OCI-LY1 (cell line): ENCODE results near the gene SLC26A9.

Experiments
- H2AFZ ChIP-seq: fragments of 200-600 bp; sonication (generic), shearing (Covaris generic); 2 replicates; pipeline ENCODE4 v1.6.0; 2014; ENCODE audit warnings: antibody characterized with exemption, mild to moderate bottlenecking, low read length
- H3F3A ChIP-seq: fragments of 200-600 bp; sonication (generic), shearing (Covaris generic); 2 replicates; pipeline ENCODE4 v1.6.0; 2014; ENCODE audit warnings: mild to moderate bottlenecking, antibody characterized with exemption, low read length, moderate library complexity; ENCODE audit not compliant: insufficient read depth
- H3K27ac ChIP-seq: fragments of 200-600 bp; sonication (generic); 2 replicates; pipeline ENCODE4 v1.5.1; 2014; ENCODE audit warnings: low read length, mixed run types, mild to moderate bottlenecking, low read depth; ENCODE audit not compliant: poor library complexity, severe bottlenecking
- H3K27me3 ChIP-seq: fragments of 200-600 bp; sonication (generic); 2 replicates; pipeline ENCODE4 v1.6.0; 2014; ENCODE audit warnings: antibody characterized with exemption, mild to moderate bottlenecking, low read length, moderate library complexity; ENCODE audit not compliant: insufficient read depth
- H3K36me3 ChIP-seq: fragments of 200-600 bp; sonication (generic); 2 replicates; pipeline ENCODE4 v1.6.1; 2014; ENCODE audit warnings: mild to moderate bottlenecking, antibody characterized with exemption, low read length, moderate library complexity, mixed read lengths; ENCODE audit not compliant: insufficient read depth
- H3K4me1 ChIP-seq: fragments of 200-600 bp; sonication (generic); 2 replicates; pipeline ENCODE4 v1.5.1; 2014; ENCODE audit warnings: mild to moderate bottlenecking, low read length, moderate library complexity; ENCODE audit not compliant: insufficient read depth, severe bottlenecking
- H3K4me2 ChIP-seq: fragments of 200-600 bp; sonication (generic), shearing (Covaris generic); 2 replicates; pipeline ENCODE4 v1.6.1; 2014; ENCODE audit warnings: low read length
- H3K4me3 ChIP-seq: fragments of 200-600 bp; sonication (generic); 2 replicates; pipeline ENCODE4 v1.5.1; 2014; ENCODE audit warnings: low read length, low read depth, mild to moderate bottlenecking, mixed read lengths; ENCODE audit not compliant: poor library complexity, severe bottlenecking
- H3K79me2 ChIP-seq: fragments of 200-600 bp; shearing (Covaris generic); 2 replicates; pipeline ENCODE4 v1.6.1; 2016; ENCODE audit warnings: mixed run types, low read length, mixed read lengths; ENCODE audit not compliant: insufficient read depth
- H3K9ac ChIP-seq: fragments of 200-600 bp; sonication (generic), shearing (Covaris generic); 2 replicates; pipeline ENCODE4 v1.6.1; 2014; ENCODE audit warnings: mild to moderate bottlenecking, low read length, mixed read lengths
- H3K9me2 ChIP-seq: fragments of 200-600 bp; sonication (generic), shearing (Covaris generic); 2 replicates; pipeline ENCODE4 v1.6.1; 2014; ENCODE audit warnings: low read depth, mild to moderate bottlenecking, low read length, mixed read lengths
- H3K9me3 ChIP-seq: fragments of 200-600 bp; shearing (Covaris generic); 2 replicates; pipeline ENCODE4 v1.6.1; 2014; ENCODE audit warnings: low read length, mixed read lengths
- H4K20me1 ChIP-seq: fragments of 200-600 bp; sonication (generic), shearing (Covaris generic); 2 replicates; pipeline ENCODE4 v1.6.0; 2016; ENCODE audit warnings: mild to moderate bottlenecking, low read length; ENCODE audit not compliant: insufficient read depth
- EZH2 ChIP-seq: fragments of 200-600 bp; sonication (generic), shearing (Covaris generic); IDR thresholded peaks from 2 replicates; pipeline ENCODE4 v1.8.0; 2017; ENCODE audit warnings: borderline replicate concordance, mixed run types, mild to moderate bottlenecking, antibody characterized with exemption, low read length, moderate library complexity, mixed read lengths
- TF ChIP-seq, protein P1 (sequence below): fragments of 200-600 bp; sonication (generic), shearing (Covaris generic); IDR thresholded peaks from 2 replicates; pipeline ENCODE4 v1.5.1; 2017; ENCODE audit warnings: mild to moderate bottlenecking, antibody characterized with exemption, low read length, moderate library complexity, mixed read lengths

The SLC26A9 gene

DNA sequence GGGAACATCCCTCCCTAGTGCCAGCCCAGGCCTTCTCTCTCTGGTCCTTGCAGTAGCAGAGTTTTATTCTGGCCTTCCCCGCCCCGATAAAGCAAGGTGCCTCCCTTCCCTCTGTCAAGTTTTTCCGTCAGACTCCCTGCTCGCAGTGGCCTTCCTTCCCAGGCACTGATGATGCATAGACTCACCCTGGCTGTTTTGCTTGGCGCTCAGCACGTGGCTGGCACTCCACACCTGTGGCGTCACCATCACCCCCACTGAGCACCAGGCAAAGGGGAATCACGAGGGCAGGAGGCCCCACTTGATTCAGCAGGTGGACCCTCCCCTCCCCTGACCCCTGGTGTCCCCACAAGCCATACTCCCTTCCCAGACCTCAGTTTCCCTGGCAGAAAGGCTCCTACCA lies 7.4 kb downstream of the SLC26A9 start:
- TF ChIP-seq EZH2: no peak
- TF ChIP-seq, protein P1, sequence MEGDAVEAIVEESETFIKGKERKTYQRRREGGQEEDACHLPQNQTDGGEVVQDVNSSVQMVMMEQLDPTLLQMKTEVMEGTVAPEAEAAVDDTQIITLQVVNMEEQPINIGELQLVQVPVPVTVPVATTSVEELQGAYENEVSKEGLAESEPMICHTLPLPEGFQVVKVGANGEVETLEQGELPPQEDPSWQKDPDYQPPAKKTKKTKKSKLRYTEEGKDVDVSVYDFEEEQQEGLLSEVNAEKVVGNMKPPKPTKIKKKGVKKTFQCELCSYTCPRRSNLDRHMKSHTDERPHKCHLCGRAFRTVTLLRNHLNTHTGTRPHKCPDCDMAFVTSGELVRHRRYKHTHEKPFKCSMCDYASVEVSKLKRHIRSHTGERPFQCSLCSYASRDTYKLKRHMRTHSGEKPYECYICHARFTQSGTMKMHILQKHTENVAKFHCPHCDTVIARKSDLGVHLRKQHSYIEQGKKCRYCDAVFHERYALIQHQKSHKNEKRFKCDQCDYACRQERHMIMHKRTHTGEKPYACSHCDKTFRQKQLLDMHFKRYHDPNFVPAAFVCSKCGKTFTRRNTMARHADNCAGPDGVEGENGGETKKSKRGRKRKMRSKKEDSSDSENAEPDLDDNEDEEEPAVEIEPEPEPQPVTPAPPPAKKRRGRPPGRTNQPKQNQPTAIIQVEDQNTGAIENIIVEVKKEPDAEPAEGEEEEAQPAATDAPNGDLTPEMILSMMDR: no peak
- H3K27me3 ChIP-seq: peaks cover 6% of the 10 kb centered on the region; the same call in 1 of the 2 replicates
- H2AFZ ChIP-seq: no peak overlapping the region
- no peak overlapping the region for H3K27ac ChIP-seq
- no peak overlapping the region for H3K4me3 ChIP-seq
- H3K79me2 ChIP-seq: no peaks in the 10 kb centered on the region
- H3K4me1 ChIP-seq: no peaks in the 10 kb centered on the region
- no peaks in the 10 kb centered on the region for H3K36me3 ChIP-seq
- no peaks in the 10 kb centered on the region for H3K9me3 ChIP-seq
- no peaks in the 10 kb centered on the region for H4K20me1 ChIP-seq
- no peak overlapping the region for H3K4me2 ChIP-seq
- H3F3A ChIP-seq: no peaks in the 10 kb centered on the region
- no peaks in the 10 kb centered on the region for H3K9me2 ChIP-seq
- H3K9ac ChIP-seq: no peak overlapping the region

DNA sequence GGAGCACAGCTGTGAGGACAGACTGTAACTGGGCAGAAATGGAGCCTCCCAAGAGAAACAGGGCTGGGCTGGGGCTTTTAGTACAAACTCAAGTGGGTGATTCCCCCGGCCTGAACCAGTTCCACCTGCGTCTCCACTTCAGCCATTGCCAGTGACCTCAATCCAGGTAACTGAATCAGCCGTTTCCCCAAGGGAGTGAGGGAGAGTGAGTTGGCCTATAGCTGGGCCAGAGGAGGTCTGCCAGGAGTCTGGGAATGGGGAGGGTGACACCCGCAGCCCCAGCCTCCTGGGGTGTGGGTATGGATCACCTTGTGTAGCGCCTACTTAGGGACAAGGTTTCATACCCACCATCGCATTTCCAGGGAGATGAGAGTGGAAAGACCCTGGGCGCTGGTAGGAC lies 8.5 kb downstream of the SLC26A9 start:
- no peak overlapping the region for H3K27ac ChIP-seq

DNA sequence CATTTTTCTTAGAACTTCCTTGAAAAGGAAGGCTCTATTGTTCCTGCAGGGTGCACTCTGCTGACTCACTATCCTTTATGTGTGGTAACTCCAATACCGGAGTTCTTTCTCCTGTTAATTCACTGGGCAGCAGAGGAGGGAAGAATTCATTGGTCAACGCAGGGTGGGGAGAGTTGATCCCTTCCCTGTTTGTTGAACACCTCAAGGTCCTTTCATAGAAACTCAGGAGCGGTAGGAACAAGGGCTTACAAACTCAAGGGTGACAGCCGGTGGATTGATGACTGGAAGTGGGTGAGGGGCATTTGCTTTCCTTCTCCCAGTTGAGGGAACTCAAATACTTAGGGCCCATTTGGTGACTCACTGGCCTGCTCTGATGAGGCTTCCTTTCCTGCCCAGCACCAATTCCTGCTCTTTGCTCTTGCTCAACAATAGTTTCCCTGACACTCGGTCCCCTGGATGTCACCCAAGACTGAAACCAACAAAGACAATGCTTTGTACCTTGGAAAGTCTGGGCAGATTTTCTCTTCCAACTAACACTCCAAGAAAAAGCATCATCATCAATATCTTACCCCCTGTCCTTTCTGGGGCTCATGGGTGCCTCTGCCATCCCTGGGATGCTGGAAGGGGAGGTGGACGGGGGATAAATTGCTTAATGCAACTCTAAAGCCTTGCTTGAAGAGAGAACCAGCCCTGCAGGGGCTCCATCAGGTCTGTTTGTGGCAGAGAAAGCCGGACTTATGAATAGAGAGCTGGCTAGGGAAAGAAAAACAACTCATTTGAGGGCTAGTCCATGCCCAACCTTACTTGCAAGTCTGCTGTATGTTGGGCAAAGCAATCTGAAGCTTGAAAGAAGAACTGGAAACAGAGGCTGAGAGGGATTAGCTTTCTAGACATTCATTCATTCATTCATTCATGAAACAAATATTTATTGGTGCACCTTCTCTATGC lies 9.3 kb downstream of the SLC26A9 start:
- Histone ChIP-seq H3K4me3 (no peak overlapping the region), H3K9ac (no peak overlapping the region), H3K27ac (no peak overlapping the region), H3K4me2 (no peak overlapping the region), H3F3A (no peaks in the 10 kb centered on the region), H3K9me2 (no peaks in the 10 kb centered on the region), H4K20me1 (no peaks in the 10 kb centered on the region), H3K36me3 (no peaks in the 10 kb centered on the region), H3K79me2 (no peaks in the 10 kb centered on the region), H2AFZ (no peak overlapping the region), H3K9me3 (no peaks in the 10 kb centered on the region), H3K4me1 (no peaks in the 10 kb centered on the region), H3K27me3 (peaks cover 3% of the 10 kb centered on the region)
- TF ChIP-seq, protein P1: no peak
- no peak for TF ChIP-seq EZH2

More for the DNA sequence above, 8.5 kb downstream of the SLC26A9 start:
- no peak overlapping the region for H2AFZ ChIP-seq
- no peaks in the 10 kb centered on the region for H3F3A ChIP-seq
- no peaks in the 10 kb centered on the region for H4K20me1 ChIP-seq
- H3K36me3 ChIP-seq: no peaks in the 10 kb centered on the region
- no peaks in the 10 kb centered on the region for H3K79me2 ChIP-seq
- no peak overlapping the region for H3K9ac ChIP-seq
- TF ChIP-seq, protein P1: no peak
- TF ChIP-seq EZH2: no peak
- no peak overlapping the region for H3K4me2 ChIP-seq
- H3K9me2 ChIP-seq: no peaks in the 10 kb centered on the region
- no peaks in the 10 kb centered on the region for H3K4me1 ChIP-seq
- H3K27me3 ChIP-seq: peaks cover 6% of the 10 kb centered on the region
- no peaks in the 10 kb centered on the region for H3K9me3 ChIP-seq
- no peak overlapping the region for H3K4me3 ChIP-seq
